H9 (cell line): ENCODE measurements around the gene EPHA8. TPM values are rescaled to one million over a fixed set of nuclear protein-coding genes. Genes with fewer than 3 reads are reported as not detected.

Source experiments
- DNase-seq: peaks from one replicate; pipeline ENCODE4 v3.0.0-alpha.2; 2017
- H2AFZ ChIP-seq: one replicate; pipeline ENCODE4 v1.6.1; 2013; ENCODE audit warnings: mild to moderate bottlenecking, low read length, control low read depth, moderate library complexity
- H2AK5ac ChIP-seq: 2 replicates; pipeline ENCODE4 v1.6.1; 2013; ENCODE audit warnings: low read length, control low read depth, mixed read lengths; ENCODE audit not compliant: insufficient read length
- H2BK120ac ChIP-seq: one replicate; pipeline ENCODE4 v1.6.1; 2013; ENCODE audit warnings: low read depth, mild to moderate bottlenecking, low read length, control low read depth, inconsistent platforms; ENCODE audit not compliant: poor library complexity, severe bottlenecking
- H2BK12ac ChIP-seq: 2 replicates; pipeline ENCODE4 v1.6.1; 2013; ENCODE audit warnings: low read length, control low read depth, mixed read lengths, low read depth; ENCODE audit not compliant: insufficient read length
- H2BK15ac ChIP-seq: 2 replicates; pipeline ENCODE4 v1.6.1; 2013; ENCODE audit warnings: low read depth, low read length, control low read depth
- H2BK20ac ChIP-seq: one replicate; pipeline ENCODE4 v1.6.1; 2013; ENCODE audit warnings: low read depth, mild to moderate bottlenecking, low read length, control low read depth, inconsistent platforms; ENCODE audit not compliant: poor library complexity, severe bottlenecking
- H2BK5ac ChIP-seq: 2 replicates; pipeline ENCODE4 v1.6.1; 2013; ENCODE audit warnings: low read length, control low read depth, mixed read lengths; ENCODE audit not compliant: insufficient read length
- H3K14ac ChIP-seq: 2 replicates; pipeline ENCODE4 v1.6.1; 2013; ENCODE audit warnings: low read length, control low read depth; ENCODE audit not compliant: insufficient read depth
- H3K18ac ChIP-seq: 2 replicates; pipeline ENCODE4 v1.6.1; 2013; ENCODE audit warnings: low read depth, mild to moderate bottlenecking, mixed read lengths, low read length, control low read depth; ENCODE audit not compliant: insufficient read length
- H3K23ac ChIP-seq: 2 replicates; pipeline ENCODE4 v1.6.1; 2013; ENCODE audit warnings: low read length, control low read depth, mixed read lengths, low read depth; ENCODE audit not compliant: insufficient read length
- H3K23me2 ChIP-seq: 2 replicates; pipeline ENCODE4 v1.6.1; 2013; ENCODE audit warnings: low read depth, mild to moderate bottlenecking, mixed read lengths, low read length, control low read depth; ENCODE audit not compliant: insufficient read length, poor library complexity, severe bottlenecking
- H3K27ac ChIP-seq: 2 replicates; pipeline ENCODE4 v1.5.1; 2013; ENCODE audit warnings: low read length, control low read depth, mixed read lengths, low read depth; ENCODE audit not compliant: insufficient read length
- H3K27me3 ChIP-seq: 2 replicates; pipeline ENCODE4 v1.6.1; 2013; ENCODE audit warnings: low read length, control low read depth, inconsistent platforms; ENCODE audit not compliant: insufficient read depth
- H3K4ac ChIP-seq: 2 replicates; pipeline ENCODE4 v1.6.1; 2013; ENCODE audit warnings: low read depth, mild to moderate bottlenecking, control low read depth, inconsistent platforms, low read length, moderate library complexity
- H3K4me1 ChIP-seq: 2 replicates; pipeline ENCODE4 v1.6.1; 2013; ENCODE audit warnings: low read length, control low read depth, inconsistent platforms; ENCODE audit not compliant: insufficient read depth
- H3K4me2 ChIP-seq: 2 replicates; pipeline ENCODE4 v1.6.1; 2013; ENCODE audit warnings: low read length, control low read depth, mixed read lengths; ENCODE audit not compliant: insufficient read length, insufficient read depth
- H3K56ac ChIP-seq: 2 replicates; pipeline ENCODE4 v1.6.1; 2013; ENCODE audit warnings: low read depth, mild to moderate bottlenecking, mixed read lengths, low read length, control low read depth; ENCODE audit not compliant: insufficient read length
- H3K79me1 ChIP-seq: 2 replicates; pipeline ENCODE4 v1.6.1; 2013; ENCODE audit warnings: low read depth, mild to moderate bottlenecking, moderate library complexity, low read length, control low read depth, inconsistent platforms; ENCODE audit not compliant: insufficient read depth, poor library complexity, severe bottlenecking
- H3K79me2 ChIP-seq: 2 replicates; pipeline ENCODE4 v1.6.1; 2013; ENCODE audit warnings: low read length, control low read depth, inconsistent platforms; ENCODE audit not compliant: insufficient read depth
- H3K9ac ChIP-seq: 2 replicates; pipeline ENCODE4 v1.6.1; 2013; ENCODE audit warnings: low read length, control low read depth, mixed read lengths; ENCODE audit not compliant: insufficient read length; ENCODE audit errors: extremely low read depth
- H3K9me3 ChIP-seq: one replicate; pipeline ENCODE4 v1.6.1; 2013; ENCODE audit warnings: low read depth, low read length, inconsistent platforms; ENCODE audit not compliant: control insufficient read depth
- H3T11ph ChIP-seq: one replicate; pipeline ENCODE4 v1.6.1; 2013; ENCODE audit warnings: mild to moderate bottlenecking, low read length, control low read depth, inconsistent platforms
- H4K20me1 ChIP-seq: one replicate; pipeline ENCODE4 v1.6.1; 2013; ENCODE audit not compliant: control insufficient read depth, insufficient read length, insufficient read depth
- H4K5ac ChIP-seq: 2 replicates; pipeline ENCODE4 v1.6.1; 2013; ENCODE audit warnings: low read depth, mild to moderate bottlenecking, mixed read lengths, low read length, control low read depth; ENCODE audit not compliant: insufficient read length
- H4K8ac ChIP-seq: replicated peaks from 2 replicates; pipeline ENCODE4 v1.6.1; 2013; ENCODE audit warnings: low read length, control low read depth, mixed read lengths, low read depth; ENCODE audit not compliant: insufficient read length
- H4K91ac ChIP-seq: 2 replicates; pipeline ENCODE4 v1.6.1; 2013; ENCODE audit warnings: low read depth, mild to moderate bottlenecking, moderate library complexity, mixed read lengths, low read length, control low read depth; ENCODE audit not compliant: insufficient read length
- H3K27ac Mint-ChIP-seq, 3 experiments: 2 replicates in 2 of 3; 3 replicates in 1 of 3; pipeline ENCODE4 v1.8.0; 2020 to 2021; ENCODE audit warnings: mixed read lengths in 3 of 3, mild to moderate bottlenecking in 1 of 3, moderate library complexity in 1 of 3
- H3K27me3 Mint-ChIP-seq: 2 replicates; pipeline ENCODE4 v1.8.0; 2021; ENCODE audit warnings: low read depth, mild to moderate bottlenecking, moderate library complexity, mixed read lengths
- H3K36me3 Mint-ChIP-seq, 3 experiments: 2 replicates in 2 of 3; 3 replicates in 1 of 3; pipeline ENCODE4 v1.8.0; 2020 to 2021; ENCODE audit warnings: low read depth in 3 of 3, mixed read lengths in 3 of 3; ENCODE audit not compliant: insufficient read depth in 1 of 3
- H3K4me1 Mint-ChIP-seq, 2 experiments: 2 replicates each; pipeline ENCODE4 v1.8.0; 2020; ENCODE audit warnings: mixed read lengths in 2 of 2
- H3K4me3 Mint-ChIP-seq, 2 experiments: 2 replicates in 1 of 2; 3 replicates in 1 of 2; pipeline ENCODE4 v1.8.0; 2020 to 2021; ENCODE audit warnings: mild to moderate bottlenecking in 2 of 2, mixed read lengths in 2 of 2, moderate library complexity in 1 of 2
- H3K9me3 Mint-ChIP-seq, 2 experiments: 2 replicates in 1 of 2; 3 replicates in 1 of 2; pipeline ENCODE4 v1.8.0; 2020; ENCODE audit warnings: mild to moderate bottlenecking in 2 of 2, mixed read lengths in 2 of 2, moderate library complexity in 1 of 2
- CTCF ChIP-seq: fragments of 200-600 bp; sonication (generic); conservative IDR thresholded peaks from 3 replicates; pipeline ENCODE4 v1.8.0; 2021; ENCODE audit warnings: antibody characterized with exemption, mild to moderate bottlenecking
- WGBS: extraction: QIAGEN DNeasy Blood & Tissue Kit; methylation state at CpG from one replicate; pipeline ENCODE4 v1.1.7; 2013; ENCODE audit warnings: missing lambda C conversion rate, low lambda C conversion rate, mixed read lengths; ENCODE audit not compliant: insufficient read length; ENCODE audit errors: extremely low coverage; 5-methylcytosine and 5-hydroxymethylcytosine counted together
- total RNA-seq: library from RNA; stranded (reverse); gene quantifications from 2 replicates; pipeline ENCODE4 v1.2.1, GENCODE V29; 2021

Gene EPHA8
- total RNA-seq, 1 experiment from 2014 or later = 3.4 TPM

GRCh38 chr1:22601610-22602009 is 38.3 kb downstream of the EPHA8 start:
- Histone ChIP-seq H3K18ac (no peak overlapping the region), H3K27me3 (no peaks in the 10 kb centered on the region), H3K4me2 (no peak overlapping the region), H2BK5ac (no peak overlapping the region), H3K56ac (no peak overlapping the region), H4K91ac (no peak overlapping the region), H2AK5ac (no peak overlapping the region), H3T11ph (no peak overlapping the region), H3K4me1 (no peaks in the 10 kb centered on the region), H3K9me3 (no peaks in the 10 kb centered on the region), H3K79me1 (no peaks in the 10 kb centered on the region), H2AFZ (no peak overlapping the region), H3K79me2 (no peaks in the 10 kb centered on the region), H3K23ac (no peak overlapping the region), H4K20me1 (no peaks in the 10 kb centered on the region), H2BK120ac (no peak overlapping the region), H4K8ac (no peak overlapping the region), H3K4ac (no peak overlapping the region), H2BK20ac (no peak overlapping the region), H3K27ac (no peak overlapping the region), H4K5ac (no peak overlapping the region), H3K23me2 (no peaks in the 10 kb centered on the region), H2BK12ac (no peak overlapping the region), H2BK15ac (no peak overlapping the region), H3K14ac (no peak overlapping the region), H3K9ac (no peak overlapping the region)
- no peak for DNase-seq
- Mint-ChIP-seq H3K4me1 (peaks cover 8 to 33% of the 10 kb centered on the region in 2 experiments), H3K27ac (no peak overlapping the region), H3K4me3 (no peak overlapping the region), H3K9me3 (no peaks in the 10 kb centered on the region; a peak in 1 of 5 replicates), H3K27me3 (peaks cover 26% of the 10 kb centered on the region), H3K36me3 (no peaks in the 10 kb centered on the region)
- no peak for TF ChIP-seq CTCF
- WGBS = no CpG with 5 or more reads among the region's 12 CpGs
